IPS DF 4.7 (cell line): ENCODE measurements around the gene TNIP3.

Experiments used
- DNase-seq: peaks from one replicate; pipeline ENCODE4 v3.0.0-alpha.2; 2013; ENCODE audit warnings: low spot score; ENCODE audit errors: extremely low read depth

TNIP3 gene

DNA sequence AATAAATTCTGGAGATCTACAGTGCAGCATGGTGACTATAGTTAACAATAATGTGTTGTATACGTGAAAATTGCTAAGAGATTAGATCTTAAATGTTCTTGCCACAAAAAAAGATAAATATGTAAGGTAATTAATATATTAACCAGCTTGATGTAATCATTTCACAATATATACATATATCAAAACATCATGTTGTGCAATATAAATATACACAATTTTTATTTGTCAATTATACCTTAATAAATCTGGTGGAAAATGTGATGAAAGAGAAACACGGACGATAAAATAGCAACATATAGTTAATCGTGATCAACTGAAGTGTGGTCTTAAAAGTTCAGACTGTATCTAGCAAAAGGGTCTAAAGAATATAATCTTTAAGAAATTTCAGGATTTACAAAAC is 75.3 kb downstream of the TNIP3 start:
- no peak for DNase-seq
